H9 (cell line): Measurements from ENCODE around the gene ZNF423. TPM values are rescaled to one million over a fixed set of nuclear protein-coding genes. Genes with fewer than 3 reads are reported as not detected.

ENCODE experiments used
- DNase-seq: peaks from one replicate; pipeline ENCODE4 v3.0.0-alpha.2; 2017
- H2AFZ ChIP-seq: one replicate; pipeline ENCODE4 v1.6.1; 2013; ENCODE audit warnings: mild to moderate bottlenecking, low read length, control low read depth, moderate library complexity
- H2AK5ac ChIP-seq: 2 replicates; pipeline ENCODE4 v1.6.1; 2013; ENCODE audit warnings: low read length, control low read depth, mixed read lengths; ENCODE audit not compliant: insufficient read length
- H2BK120ac ChIP-seq: one replicate; pipeline ENCODE4 v1.6.1; 2013; ENCODE audit warnings: low read depth, mild to moderate bottlenecking, low read length, control low read depth, inconsistent platforms; ENCODE audit not compliant: poor library complexity, severe bottlenecking
- H2BK12ac ChIP-seq: 2 replicates; pipeline ENCODE4 v1.6.1; 2013; ENCODE audit warnings: low read length, control low read depth, mixed read lengths, low read depth; ENCODE audit not compliant: insufficient read length
- H2BK15ac ChIP-seq: 2 replicates; pipeline ENCODE4 v1.6.1; 2013; ENCODE audit warnings: low read depth, low read length, control low read depth
- H2BK20ac ChIP-seq: one replicate; pipeline ENCODE4 v1.6.1; 2013; ENCODE audit warnings: low read depth, mild to moderate bottlenecking, low read length, control low read depth, inconsistent platforms; ENCODE audit not compliant: poor library complexity, severe bottlenecking
- H2BK5ac ChIP-seq: 2 replicates; pipeline ENCODE4 v1.6.1; 2013; ENCODE audit warnings: low read length, control low read depth, mixed read lengths; ENCODE audit not compliant: insufficient read length
- H3K14ac ChIP-seq: 2 replicates; pipeline ENCODE4 v1.6.1; 2013; ENCODE audit warnings: low read length, control low read depth; ENCODE audit not compliant: insufficient read depth
- H3K18ac ChIP-seq: 2 replicates; pipeline ENCODE4 v1.6.1; 2013; ENCODE audit warnings: low read depth, mild to moderate bottlenecking, mixed read lengths, low read length, control low read depth; ENCODE audit not compliant: insufficient read length
- H3K23ac ChIP-seq: 2 replicates; pipeline ENCODE4 v1.6.1; 2013; ENCODE audit warnings: low read length, control low read depth, mixed read lengths, low read depth; ENCODE audit not compliant: insufficient read length
- H3K23me2 ChIP-seq: 2 replicates; pipeline ENCODE4 v1.6.1; 2013; ENCODE audit warnings: low read depth, mild to moderate bottlenecking, mixed read lengths, low read length, control low read depth; ENCODE audit not compliant: insufficient read length, poor library complexity, severe bottlenecking
- H3K27ac ChIP-seq: 2 replicates; pipeline ENCODE4 v1.5.1; 2013; ENCODE audit warnings: low read length, control low read depth, mixed read lengths, low read depth; ENCODE audit not compliant: insufficient read length
- H3K27me3 ChIP-seq: 2 replicates; pipeline ENCODE4 v1.6.1; 2013; ENCODE audit warnings: low read length, control low read depth, inconsistent platforms; ENCODE audit not compliant: insufficient read depth
- H3K4ac ChIP-seq: 2 replicates; pipeline ENCODE4 v1.6.1; 2013; ENCODE audit warnings: low read depth, mild to moderate bottlenecking, control low read depth, inconsistent platforms, low read length, moderate library complexity
- H3K4me1 ChIP-seq: 2 replicates; pipeline ENCODE4 v1.6.1; 2013; ENCODE audit warnings: low read length, control low read depth, inconsistent platforms; ENCODE audit not compliant: insufficient read depth
- H3K4me2 ChIP-seq: 2 replicates; pipeline ENCODE4 v1.6.1; 2013; ENCODE audit warnings: low read length, control low read depth, mixed read lengths; ENCODE audit not compliant: insufficient read length, insufficient read depth
- H3K56ac ChIP-seq: 2 replicates; pipeline ENCODE4 v1.6.1; 2013; ENCODE audit warnings: low read depth, mild to moderate bottlenecking, mixed read lengths, low read length, control low read depth; ENCODE audit not compliant: insufficient read length
- H3K79me1 ChIP-seq: 2 replicates; pipeline ENCODE4 v1.6.1; 2013; ENCODE audit warnings: low read depth, mild to moderate bottlenecking, moderate library complexity, low read length, control low read depth, inconsistent platforms; ENCODE audit not compliant: insufficient read depth, poor library complexity, severe bottlenecking
- H3K79me2 ChIP-seq: 2 replicates; pipeline ENCODE4 v1.6.1; 2013; ENCODE audit warnings: low read length, control low read depth, inconsistent platforms; ENCODE audit not compliant: insufficient read depth
- H3K9ac ChIP-seq: 2 replicates; pipeline ENCODE4 v1.6.1; 2013; ENCODE audit warnings: low read length, control low read depth, mixed read lengths; ENCODE audit not compliant: insufficient read length; ENCODE audit errors: extremely low read depth
- H3K9me3 ChIP-seq: one replicate; pipeline ENCODE4 v1.6.1; 2013; ENCODE audit warnings: low read depth, low read length, inconsistent platforms; ENCODE audit not compliant: control insufficient read depth
- H3T11ph ChIP-seq: one replicate; pipeline ENCODE4 v1.6.1; 2013; ENCODE audit warnings: mild to moderate bottlenecking, low read length, control low read depth, inconsistent platforms
- H4K20me1 ChIP-seq: one replicate; pipeline ENCODE4 v1.6.1; 2013; ENCODE audit not compliant: control insufficient read depth, insufficient read length, insufficient read depth
- H4K5ac ChIP-seq: 2 replicates; pipeline ENCODE4 v1.6.1; 2013; ENCODE audit warnings: low read depth, mild to moderate bottlenecking, mixed read lengths, low read length, control low read depth; ENCODE audit not compliant: insufficient read length
- H4K8ac ChIP-seq: replicated peaks from 2 replicates; pipeline ENCODE4 v1.6.1; 2013; ENCODE audit warnings: low read length, control low read depth, mixed read lengths, low read depth; ENCODE audit not compliant: insufficient read length
- H4K91ac ChIP-seq: 2 replicates; pipeline ENCODE4 v1.6.1; 2013; ENCODE audit warnings: low read depth, mild to moderate bottlenecking, moderate library complexity, mixed read lengths, low read length, control low read depth; ENCODE audit not compliant: insufficient read length
- H3K27ac Mint-ChIP-seq, 3 experiments: 2 replicates in 2 of 3; 3 replicates in 1 of 3; pipeline ENCODE4 v1.8.0; 2020 to 2021; ENCODE audit warnings: mixed read lengths in 3 of 3, mild to moderate bottlenecking in 1 of 3, moderate library complexity in 1 of 3
- H3K27me3 Mint-ChIP-seq: 2 replicates; pipeline ENCODE4 v1.8.0; 2021; ENCODE audit warnings: low read depth, mild to moderate bottlenecking, moderate library complexity, mixed read lengths
- H3K36me3 Mint-ChIP-seq, 3 experiments: 2 replicates in 2 of 3; 3 replicates in 1 of 3; pipeline ENCODE4 v1.8.0; 2020 to 2021; ENCODE audit warnings: low read depth in 3 of 3, mixed read lengths in 3 of 3; ENCODE audit not compliant: insufficient read depth in 1 of 3
- H3K4me1 Mint-ChIP-seq, 2 experiments: 2 replicates each; pipeline ENCODE4 v1.8.0; 2020; ENCODE audit warnings: mixed read lengths in 2 of 2
- H3K4me3 Mint-ChIP-seq, 2 experiments: 2 replicates in 1 of 2; 3 replicates in 1 of 2; pipeline ENCODE4 v1.8.0; 2020 to 2021; ENCODE audit warnings: mild to moderate bottlenecking in 2 of 2, mixed read lengths in 2 of 2, moderate library complexity in 1 of 2
- H3K9me3 Mint-ChIP-seq, 2 experiments: 2 replicates in 1 of 2; 3 replicates in 1 of 2; pipeline ENCODE4 v1.8.0; 2020; ENCODE audit warnings: mild to moderate bottlenecking in 2 of 2, mixed read lengths in 2 of 2, moderate library complexity in 1 of 2
- WGBS: extraction: QIAGEN DNeasy Blood & Tissue Kit; methylation state at CpG from one replicate; pipeline ENCODE4 v1.1.7; 2013; ENCODE audit warnings: missing lambda C conversion rate, low lambda C conversion rate, mixed read lengths; ENCODE audit not compliant: insufficient read length; ENCODE audit errors: extremely low coverage; 5-methylcytosine and 5-hydroxymethylcytosine counted together
- total RNA-seq: library from RNA; stranded (reverse); gene quantifications from 2 replicates; pipeline ENCODE4 v1.2.1, GENCODE V29; 2021
- TF ChIP-seq, protein P1 (sequence below): fragments of 200-600 bp; sonication (generic); conservative IDR thresholded peaks from 3 replicates; pipeline ENCODE4 v1.8.0; 2021; ENCODE audit warnings: antibody characterized with exemption, mild to moderate bottlenecking

ZNF423 gene
- total RNA-seq, 1 experiment from 2014 or later: 51.5 TPM

DNA sequence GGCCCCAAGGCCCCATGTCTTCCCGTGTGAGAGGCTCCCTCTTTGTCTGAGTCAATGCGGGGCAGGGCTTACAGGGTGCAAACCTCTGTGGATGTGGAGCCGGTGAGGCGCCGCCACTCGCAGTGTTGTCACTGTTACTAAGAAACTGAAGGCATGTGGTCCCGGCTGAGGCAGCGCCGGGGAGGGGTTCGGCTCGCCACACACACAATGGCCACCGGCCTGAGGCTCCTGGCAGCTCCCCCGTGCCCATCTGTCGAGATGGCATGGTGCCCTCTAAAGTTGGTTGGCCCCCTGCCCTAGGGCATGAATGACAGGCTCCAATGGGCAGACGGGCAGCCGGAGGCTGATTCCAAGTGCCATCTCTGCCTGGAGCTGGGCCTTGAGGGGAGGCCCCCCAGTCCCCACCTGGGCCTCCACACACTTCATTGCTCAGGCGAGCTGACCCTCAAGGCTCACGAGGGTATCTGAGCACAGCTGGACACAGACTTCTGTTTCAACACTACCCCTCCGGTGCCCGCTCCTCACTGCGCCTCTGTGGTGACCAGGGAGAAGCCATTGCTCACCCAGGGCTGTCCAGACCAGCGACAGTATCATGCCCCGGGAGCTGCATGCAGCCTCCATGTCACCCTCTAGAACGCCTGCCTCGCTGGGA, 345.1 kb downstream of the ZNF423 start:
- no peak overlapping the region for H2BK5ac ChIP-seq
- no peak overlapping the region for H2BK120ac ChIP-seq
- TF ChIP-seq, protein P1, sequence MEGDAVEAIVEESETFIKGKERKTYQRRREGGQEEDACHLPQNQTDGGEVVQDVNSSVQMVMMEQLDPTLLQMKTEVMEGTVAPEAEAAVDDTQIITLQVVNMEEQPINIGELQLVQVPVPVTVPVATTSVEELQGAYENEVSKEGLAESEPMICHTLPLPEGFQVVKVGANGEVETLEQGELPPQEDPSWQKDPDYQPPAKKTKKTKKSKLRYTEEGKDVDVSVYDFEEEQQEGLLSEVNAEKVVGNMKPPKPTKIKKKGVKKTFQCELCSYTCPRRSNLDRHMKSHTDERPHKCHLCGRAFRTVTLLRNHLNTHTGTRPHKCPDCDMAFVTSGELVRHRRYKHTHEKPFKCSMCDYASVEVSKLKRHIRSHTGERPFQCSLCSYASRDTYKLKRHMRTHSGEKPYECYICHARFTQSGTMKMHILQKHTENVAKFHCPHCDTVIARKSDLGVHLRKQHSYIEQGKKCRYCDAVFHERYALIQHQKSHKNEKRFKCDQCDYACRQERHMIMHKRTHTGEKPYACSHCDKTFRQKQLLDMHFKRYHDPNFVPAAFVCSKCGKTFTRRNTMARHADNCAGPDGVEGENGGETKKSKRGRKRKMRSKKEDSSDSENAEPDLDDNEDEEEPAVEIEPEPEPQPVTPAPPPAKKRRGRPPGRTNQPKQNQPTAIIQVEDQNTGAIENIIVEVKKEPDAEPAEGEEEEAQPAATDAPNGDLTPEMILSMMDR: no peak
- Mint-ChIP-seq H3K4me3 (no peak overlapping the region), H3K27me3 (no peaks in the 10 kb centered on the region), H3K27ac (peak overlapping the region in 1 of 3 experiments; percentile 70; a peak in 1 of 7 replicates), H3K4me1 (no peaks in the 10 kb centered on the region), H3K36me3 (peaks cover 0 to 7% (median 4%) of the 10 kb centered on the region in 3 experiments; a peak in 3 of 7 replicates), H3K9me3 (no peaks in the 10 kb centered on the region)
- H3K23ac ChIP-seq: no peak overlapping the region
- H2BK20ac ChIP-seq: no peak overlapping the region
- H4K20me1 ChIP-seq: peaks cover 2% of the 10 kb centered on the region
- no peak overlapping the region for H3K56ac ChIP-seq
- H3K4ac ChIP-seq: no peak overlapping the region
- H3K9ac ChIP-seq: no peak overlapping the region
- WGBS: no CpG with 5 or more reads among the region's 25 CpGs
- no peaks in the 10 kb centered on the region for H3K4me1 ChIP-seq
- H2BK15ac ChIP-seq: no peak overlapping the region
- DNase-seq: no peak
- H3K79me2 ChIP-seq: no peaks in the 10 kb centered on the region
- H4K8ac ChIP-seq: no peak overlapping the region
- no peaks in the 10 kb centered on the region for H3K27me3 ChIP-seq
- H4K91ac ChIP-seq: no peak overlapping the region
- no peak overlapping the region for H2AFZ ChIP-seq
- no peak overlapping the region for H2BK12ac ChIP-seq
- H3K23me2 ChIP-seq: no peaks in the 10 kb centered on the region
- H3K18ac ChIP-seq: no peak overlapping the region
- no peaks in the 10 kb centered on the region for H3K79me1 ChIP-seq
- no peak overlapping the region for H3K4me2 ChIP-seq
- H3T11ph ChIP-seq: no peak overlapping the region
- no peaks in the 10 kb centered on the region for H3K9me3 ChIP-seq
- H2AK5ac ChIP-seq: no peak overlapping the region
- H4K5ac ChIP-seq: no peak overlapping the region
- no peak overlapping the region; the same call in 1 of the 2 replicates for H3K14ac ChIP-seq
- no peak overlapping the region for H3K27ac ChIP-seq
